K562 (cell line): ENCODE measurements around the gene GARRE1. TPM values are rescaled to one million over a fixed set of nuclear protein-coding genes. Genes with fewer than 3 reads are reported as not detected.

Experiments
- CGGBP1 ChIP-seq: fragments of 250-450 bp; sonication (Bioruptor Pico); IDR thresholded peaks from 2 replicates; pipeline ENCODE4 v1.9.0; 2021; ENCODE audit warnings: mild to moderate bottlenecking
- ETS2 ChIP-seq: IDR thresholded peaks from 2 replicates; pipeline ENCODE4 v1.6.1; 2016; ENCODE audit warnings: borderline replicate concordance, missing genetic modification characterization, mild to moderate bottlenecking, moderate library complexity, missing compliant biosample characterization; ENCODE audit not compliant: poor library complexity, severe bottlenecking
- FOXA3 ChIP-seq, 2 experiments: fragments of 450-650 bp in 1 of 2; sonication (generic) in 1 of 2; formaldehyde crosslinking; IDR thresholded peaks in 1 of 2; conservative IDR thresholded peaks in 1 of 2; 2 replicates each; pipeline versions ENCODE4 v1.4.0 to v1.8.0; 2020 to 2022; ENCODE audit warnings: mild to moderate bottlenecking in 2 of 2, missing genetic modification reagents in 1 of 2
- GMEB1 ChIP-seq: fragments of 250-450 bp; sonication (Bioruptor Pico); IDR thresholded peaks from 2 replicates; pipeline ENCODE4 v1.4.0; 2020; ENCODE audit warnings: mild to moderate bottlenecking
- MECOM ChIP-seq: fragments of 250-450 bp; sonication (Bioruptor Pico); IDR thresholded peaks from 2 replicates; pipeline ENCODE4 v1.8.0; 2022; ENCODE audit warnings: inconsistent platforms
- MTA1 ChIP-seq: fragments of 450-650 bp; IDR thresholded peaks from 2 replicates; pipeline ENCODE4 v1.6.1; 2017; ENCODE audit warnings: borderline replicate concordance
- NR2C2 ChIP-seq, 2 experiments: fragments of 200-800 bp in 1 of 2; sonication (Bioruptor generic) in 1 of 2; sonication (generic) in 1 of 2; formaldehyde crosslinking in 1 of 2; IDR thresholded peaks; 2 replicates each; pipeline versions ENCODE4 v1.6.1 to v1.8.0; 2016 to 2022; ENCODE audit warnings: mild to moderate bottlenecking in 1 of 2, missing compliant biosample characterization in 1 of 2, missing genetic modification characterization in 1 of 2, missing genetic modification reagents in 1 of 2
- PHF8 ChIP-seq: fragments of 200-600 bp; sonication (generic); IDR thresholded peaks from 2 replicates; pipeline ENCODE4 v1.6.1; 2012; ENCODE audit warnings: mixed run types, mild to moderate bottlenecking, inconsistent platforms, low read length, moderate library complexity, borderline replicate concordance
- PPARD ChIP-seq: fragments of 250-450 bp; sonication (Bioruptor Pico); IDR thresholded peaks from 2 replicates; pipeline ENCODE4 v1.8.0; 2022; ENCODE audit warnings: inconsistent platforms, mild to moderate bottlenecking, moderate library complexity
- SRSF7 ChIP-seq: fragments of 200-400 bp; formaldehyde crosslinking; optimal IDR thresholded peaks from 2 replicates; pipeline ENCODE3; 2017; ENCODE audit warnings: mild to moderate bottlenecking, low read depth, low read length
- TBL1XR1 ChIP-seq, 2 experiments: IDR thresholded peaks; 2 replicates each; pipeline ENCODE4 v1.6.1; 2012; ENCODE audit warnings: improper control_type of control experiment in 2 of 2, low read length in 2 of 2, mild to moderate bottlenecking in 1 of 2
- TFAM ChIP-seq: fragments of 250-450 bp; sonication (Bioruptor Pico); conservative IDR thresholded peaks from 2 replicates; pipeline ENCODE4 v1.5.0; 2021; ENCODE audit warnings: mild to moderate bottlenecking, moderate library complexity
- XRCC5 ChIP-seq: fragments of 200-400 bp; formaldehyde crosslinking; IDR thresholded peaks from 2 replicates; pipeline ENCODE4 v1.6.1; 2017; ENCODE audit warnings: low read depth, mild to moderate bottlenecking, low read length
- polyA plus RNA-seq, 8 experiments: library from polyadenylated mRNA; depleted of rRNA in 4 of 8; stranded (reverse) in 5 of 8; unstranded in 3 of 8; fragments of >200 nt; fragmentation: Nextera tagmentation in 2 of 8; fragmentation: Illumina TruSeq in 1 of 8; extraction: Ambion mirVana in 2 of 8; extraction: Trizol in 1 of 8; gene quantifications; 2 replicates each; pipeline versions ENCODE4 v1.2.1 to v1.2.3, GENCODE V29; 2011 to 2014; ENCODE audit warnings: inconsistent platforms in 1 of 8, missing spikeins in 1 of 8
- total RNA-seq, 7 experiments: library from RNA; depleted of rRNA in 6 of 7; stranded (reverse); fragments of >200 nt in 6 of 7; fragmentation: Illumina TruSeq in 2 of 7; extraction: Trizol in 2 of 7; gene quantifications; 2 replicates each; pipeline versions ENCODE4 v1.2.1 to v1.2.3, GENCODE V29; 2011 to 2021; ENCODE audit warnings: low replicate concordance in 1 of 7
- TF ChIP-seq, protein P1 (sequence below): fragments of 250-450 bp; sonication (Bioruptor Pico); IDR thresholded peaks from 2 replicates; pipeline ENCODE4 v1.6.1; 2021; ENCODE audit warnings: mild to moderate bottlenecking
- TF ChIP-seq, protein P2 (sequence below): fragments of 450-650 bp; formaldehyde crosslinking; IDR thresholded peaks from 2 replicates; pipeline ENCODE4 v1.4.0; 2020; ENCODE audit warnings: mild to moderate bottlenecking, moderate library complexity

GARRE1 gene
- total and polyA plus RNA-seq, 9 of the 15 experiments (the other 6 are each of a cell fraction or from before 2014, with no cell fraction given), result 1.6 to 12.8 (median 7.5) TPM

GRCh38 chr19:34269968-34270621, 15.7 kb downstream of the GARRE1 start (continued):
- TF ChIP-seq PHF8 (peak; percentile 20; the same call in 1 of the 2 replicates), MTA1 (no peak), TFAM (CRISPR knock-in tag) (no peak), FOXA3 (CRISPR knock-in tag; conservative IDR thresholded peaks at IDR 0.05 in 1 of 2, IDR thresholded peaks at IDR 0.05 in 1 of 2) (no peak), MECOM (no peak), SRSF7 (no peak), ETS2 (tag) (no peak), PPARD (CRISPR knock-in tag) (no peak), GMEB1 (CRISPR knock-in tag) (no peak), NR2C2 (CRISPR knock-in tag; IDR thresholded peaks at IDR 0.05) (no peak), NR2C2 (tag; IDR thresholded peaks at IDR 0.05) (peak; percentile 72; the same call in 1 of the 2 replicates), XRCC5 (no peak), CGGBP1 (no peak), TBL1XR1 (IDR thresholded peaks at IDR 0.05; ENCODE audit: low read length in 2 of 2) (no peak)
- TF ChIP-seq, protein P1, sequence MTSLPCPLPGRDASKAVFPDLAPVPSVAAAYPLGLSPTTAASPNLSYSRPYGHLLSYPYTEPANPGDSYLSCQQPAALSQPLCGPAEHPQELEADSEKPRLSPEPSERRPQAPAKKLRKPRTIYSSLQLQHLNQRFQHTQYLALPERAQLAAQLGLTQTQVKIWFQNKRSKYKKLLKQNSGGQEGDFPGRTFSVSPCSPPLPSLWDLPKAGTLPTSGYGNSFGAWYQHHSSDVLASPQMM (CRISPR knock-in tag), result no peak
- TF ChIP-seq, protein P2, sequence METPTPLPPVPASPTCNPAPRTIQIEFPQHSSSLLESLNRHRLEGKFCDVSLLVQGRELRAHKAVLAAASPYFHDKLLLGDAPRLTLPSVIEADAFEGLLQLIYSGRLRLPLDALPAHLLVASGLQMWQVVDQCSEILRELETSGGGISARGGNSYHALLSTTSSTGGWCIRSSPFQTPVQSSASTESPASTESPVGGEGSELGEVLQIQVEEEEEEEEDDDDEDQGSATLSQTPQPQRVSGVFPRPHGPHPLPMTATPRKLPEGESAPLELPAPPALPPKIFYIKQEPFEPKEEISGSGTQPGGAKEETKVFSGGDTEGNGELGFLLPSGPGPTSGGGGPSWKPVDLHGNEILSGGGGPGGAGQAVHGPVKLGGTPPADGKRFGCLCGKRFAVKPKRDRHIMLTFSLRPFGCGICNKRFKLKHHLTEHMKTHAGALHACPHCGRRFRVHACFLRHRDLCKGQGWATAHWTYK, result no peak
